Choroid plexus epithelial cell (primary cell): ENCODE measurements around the gene CERK.
"Not testable (repeated sequence)": the region's sequence is repeated elsewhere in the genome, so short reads cannot be mapped to it uniquely, and the experiment has no call there.

Source experiments
- DNase-seq: peaks from one replicate; pipeline ENCODE4 v3.0.0-alpha.2; 2010; ENCODE audit warnings: low read depth
- H3K4me3 ChIP-seq: 2 replicates; pipeline ENCODE4 v1.5.1; 2011; ENCODE audit warnings: low read depth, mild to moderate bottlenecking, control low read depth, low read length, moderate library complexity
- TF ChIP-seq, protein P1 (sequence below): conservative IDR thresholded peaks from 2 replicates; pipeline ENCODE4 v1.5.1; 2011; ENCODE audit warnings: low read depth, mild to moderate bottlenecking, control low read depth, inconsistent platforms, low read length, moderate library complexity

CERK gene

DNA sequence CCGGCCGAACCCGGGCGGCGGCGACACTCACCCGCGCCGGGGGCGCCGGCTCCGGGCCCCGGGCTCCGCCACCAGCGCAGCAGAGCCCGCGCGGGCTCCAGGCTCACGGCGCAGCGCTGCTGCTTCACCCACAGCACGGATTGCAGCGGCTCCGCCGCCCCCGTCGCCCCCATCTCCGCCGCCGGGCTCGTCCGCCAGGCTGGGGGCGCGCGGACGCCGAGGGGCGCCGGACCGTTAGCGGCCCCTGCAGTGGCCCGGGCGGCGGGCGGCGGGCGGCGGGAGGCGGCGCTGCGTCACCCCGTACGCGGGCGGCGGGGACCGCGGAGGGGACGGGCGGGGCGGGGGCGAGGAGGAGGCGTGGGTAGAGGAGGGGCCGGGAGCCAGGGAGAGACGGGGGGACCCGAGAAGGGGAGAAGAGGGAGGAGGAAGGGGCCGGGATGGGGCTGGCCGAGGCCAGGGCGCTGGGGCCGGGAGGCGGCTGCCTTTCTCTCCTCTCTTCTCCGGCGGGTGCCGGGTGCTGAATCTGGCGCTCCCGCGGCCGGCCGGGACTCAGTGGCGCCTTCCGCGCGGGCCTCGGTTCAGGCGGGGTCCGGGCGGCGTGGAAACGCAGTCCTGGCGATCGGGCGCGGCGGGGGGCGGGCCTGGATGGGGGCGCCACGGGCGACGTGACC lies at the start of gene CERK:
CERK (minus strand) TSS at position 277 of the 671 bp plus-strand sequence; CDS start at position 173, 104 bp downstream.
- H3K4me3 ChIP-seq: peak within 1 kb of the TSS; percentile 70
- TF ChIP-seq, protein P1, sequence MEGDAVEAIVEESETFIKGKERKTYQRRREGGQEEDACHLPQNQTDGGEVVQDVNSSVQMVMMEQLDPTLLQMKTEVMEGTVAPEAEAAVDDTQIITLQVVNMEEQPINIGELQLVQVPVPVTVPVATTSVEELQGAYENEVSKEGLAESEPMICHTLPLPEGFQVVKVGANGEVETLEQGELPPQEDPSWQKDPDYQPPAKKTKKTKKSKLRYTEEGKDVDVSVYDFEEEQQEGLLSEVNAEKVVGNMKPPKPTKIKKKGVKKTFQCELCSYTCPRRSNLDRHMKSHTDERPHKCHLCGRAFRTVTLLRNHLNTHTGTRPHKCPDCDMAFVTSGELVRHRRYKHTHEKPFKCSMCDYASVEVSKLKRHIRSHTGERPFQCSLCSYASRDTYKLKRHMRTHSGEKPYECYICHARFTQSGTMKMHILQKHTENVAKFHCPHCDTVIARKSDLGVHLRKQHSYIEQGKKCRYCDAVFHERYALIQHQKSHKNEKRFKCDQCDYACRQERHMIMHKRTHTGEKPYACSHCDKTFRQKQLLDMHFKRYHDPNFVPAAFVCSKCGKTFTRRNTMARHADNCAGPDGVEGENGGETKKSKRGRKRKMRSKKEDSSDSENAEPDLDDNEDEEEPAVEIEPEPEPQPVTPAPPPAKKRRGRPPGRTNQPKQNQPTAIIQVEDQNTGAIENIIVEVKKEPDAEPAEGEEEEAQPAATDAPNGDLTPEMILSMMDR: no peak
- peak; percentile 69 for DNase-seq

- no peak for DNase-seq
- TF ChIP-seq, protein P1: no peak
- no peak overlapping the region for H3K4me3 ChIP-seq
Measured at GRCh38 chr22:46783721-46784120, 45.7 kb upstream of the CERK start.

- not testable (repeated sequence) for DNase-seq, H3K4me3 ChIP-seq
Measured at GRCh38 chr22:46782200-46782599, 44.1 kb upstream of the CERK start.

DNA sequence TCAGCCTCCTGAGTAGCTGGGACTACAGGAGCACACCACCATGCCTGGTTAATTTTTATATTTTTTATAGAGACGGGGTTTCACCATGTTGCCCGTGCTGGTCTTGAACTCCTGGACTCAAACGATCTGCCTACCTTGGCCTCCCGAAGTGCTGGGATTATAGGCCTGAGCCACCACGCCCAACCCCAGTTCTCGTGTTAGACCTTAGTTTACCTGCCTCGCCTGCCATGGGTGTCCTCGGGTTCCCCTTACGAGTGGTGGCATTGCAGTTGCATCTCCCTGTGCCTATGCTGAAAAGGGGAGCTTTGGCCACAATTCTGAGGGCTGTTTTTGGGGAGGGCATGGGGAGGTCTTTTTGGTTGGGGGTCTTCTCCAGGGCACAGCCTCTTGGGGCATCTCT lies 43.2 kb upstream of the CERK start:
- H3K4me3 ChIP-seq: no peak overlapping the region
- no peak for DNase-seq
- TF ChIP-seq, protein P1: no peak

GRCh38 chr22:46780453-46780852 lies 42.4 kb upstream of the CERK start:
- TF ChIP-seq, protein P1: no peak
- DNase-seq: no peak
- H3K4me3 ChIP-seq: no peak overlapping the region

DNA sequence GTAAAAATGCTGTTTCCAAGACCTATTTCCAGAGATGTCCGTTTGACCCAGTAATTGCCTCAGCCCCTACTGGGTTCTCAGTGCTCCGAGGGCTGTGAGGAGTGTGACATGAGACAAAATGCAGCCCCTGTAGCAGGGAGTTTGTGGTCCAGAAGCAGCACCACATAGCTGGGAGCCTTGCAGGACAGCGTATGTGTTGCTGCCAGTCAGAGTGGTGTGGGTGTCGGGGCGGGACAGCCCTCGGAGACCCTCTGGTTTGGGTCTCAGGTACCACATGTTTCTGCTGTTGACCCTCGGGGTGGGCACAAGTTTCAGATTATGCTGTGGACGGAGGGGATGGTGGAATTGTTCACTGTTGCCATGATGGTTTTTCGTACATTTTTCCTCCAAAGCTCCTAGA lies 41.6 kb upstream of the CERK start:
- no peak overlapping the region for H3K4me3 ChIP-seq
- no peak for DNase-seq
- TF ChIP-seq, protein P1: no peak

DNA sequence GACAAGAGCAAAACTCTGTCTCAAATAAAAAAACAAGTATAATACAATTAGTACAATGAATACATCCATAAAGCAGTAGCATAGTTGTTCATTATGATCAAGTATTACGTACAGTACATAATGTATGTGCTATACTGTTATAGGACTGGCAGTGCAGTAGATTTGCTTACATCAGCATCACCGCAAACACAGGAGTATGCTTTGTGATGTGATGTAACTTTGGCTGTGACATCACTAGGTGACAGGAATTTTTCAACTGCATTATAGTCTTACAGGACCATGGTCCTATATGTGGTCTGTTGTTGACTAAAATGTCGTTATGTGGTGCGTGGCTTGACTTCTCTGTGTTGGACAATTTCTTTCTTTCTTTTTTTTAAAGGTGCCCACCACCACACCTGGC lies 41.0 kb upstream of the CERK start:
- TF ChIP-seq, protein P1: no peak
- DNase-seq: no peak
- no peak overlapping the region for H3K4me3 ChIP-seq
